HCT116 (cell line): Measurements from ENCODE around the gene KCNAB2. TPM values are rescaled to one million over a fixed set of nuclear protein-coding genes. Genes with fewer than 3 reads are reported as not detected.
"Not testable (repeated sequence)": the region's sequence is repeated elsewhere in the genome, so short reads cannot be mapped to it uniquely, and the experiment has no call there.

Experiments used
- ATAC-seq: fragments of 200-7000 bp; cut with Tn5 transposase; 2 replicates; pipeline ENCODE4 v1.9.1; 2020; ENCODE audit warnings: mild to moderate bottlenecking, moderate library complexity
- BruUV-seq: library from RNA; stranded (reverse); fragments of 400-500 nt; replicated peaks from 2 replicates; lab custom pipeline; 2021; lab: Mats Ljungman, UMichigan
- CTCF ChIA-PET: fragments of 300-600 bp; sonication (Branson Sonifier 250); formaldehyde crosslinking; loops from one replicate; lab custom pipeline; 2021; ENCODE audit warnings: antibody characterized with exemption; lab: Charles Lee
- POLR2A ChIA-PET: fragments of 300-600, 350-600 bp; sonication (Branson Sonifier 250); formaldehyde crosslinking; loops from one replicate; lab custom pipeline; 2021; ENCODE audit warnings: antibody characterized with exemption; lab: Charles Lee
- RAD21 ChIA-PET, 2 experiments: fragments of 300-600 bp; sonication (Branson Sonifier 250); formaldehyde crosslinking; loops; one replicate each; lab custom pipeline; 2023; ENCODE audit warnings: low total read pairs in 2 of 2; ENCODE audit not compliant: uncharacterized antibody in 2 of 2, unreplicated experiment in 2 of 2, low non-redundant PET in 1 of 2; lab: Charles Lee
- DNase-seq: peaks from one replicate; pipeline ENCODE4 v3.0.0-alpha.2; 2010; ENCODE audit warnings: low read depth, low spot score
- H2AFZ ChIP-seq: fragments of 200-600 bp; shearing (Covaris generic), sonication (generic); 2 replicates; pipeline ENCODE4 v1.6.1; 2017; ENCODE audit warnings: low read depth, mixed run types, mixed read lengths, antibody characterized with exemption, low read length; ENCODE audit not compliant: poor library complexity, severe bottlenecking
- H3K27ac ChIP-seq: 2 replicates; pipeline ENCODE4 v1.5.1; 2012; ENCODE audit warnings: low read depth, low read length
- H3K27me3 ChIP-seq: fragments of 200-600 bp; sonication (generic); 2 replicates; pipeline ENCODE4 v1.6.1; 2016; ENCODE audit warnings: mixed run types, low read length, mixed read lengths; ENCODE audit not compliant: insufficient read depth
- H3K36me3 ChIP-seq, 2 experiments: fragments of 200-500 bp in 1 of 2; fragments of 200-600 bp in 1 of 2; sonication (Bioruptor generic) in 1 of 2; sonication (generic) in 1 of 2; 2 replicates each; pipeline versions ENCODE4 v1.5.1 to v1.6.1; 2014 to 2016; ENCODE audit warnings: low read length in 2 of 2, inconsistent platforms in 1 of 2, mixed read lengths in 1 of 2, mixed run types in 1 of 2; ENCODE audit not compliant: insufficient read depth in 2 of 2, control insufficient read depth in 1 of 2
- H3K4me1 ChIP-seq, 2 experiments: fragments of 200-600 bp in 1 of 2; sonication (generic) in 1 of 2; 2 replicates each; pipeline versions ENCODE4 v1.5.1 to v1.6.1; 2012 to 2017; ENCODE audit warnings: low read length in 2 of 2, inconsistent platforms in 1 of 2, mild to moderate bottlenecking in 1 of 2, mixed read lengths in 1 of 2, mixed run types in 1 of 2, moderate library complexity in 1 of 2; ENCODE audit not compliant: insufficient read depth in 2 of 2, control insufficient read depth in 1 of 2
- H3K4me2 ChIP-seq: fragments of 200-600 bp; sonication (generic); 2 replicates; pipeline ENCODE4 v1.6.1; 2017; ENCODE audit warnings: mixed run types, low read length, mixed read lengths
- H3K4me3 ChIP-seq, 2 experiments: fragments of 200-600 bp in 1 of 2; sonication (generic) in 1 of 2; replicated peaks in 1 of 2; 2 replicates each; pipeline ENCODE4 v1.5.1; 2011 to 2016; ENCODE audit warnings: low read length in 2 of 2, control low read depth in 1 of 2, low read depth in 1 of 2, mild to moderate bottlenecking in 1 of 2, mixed read lengths in 1 of 2, mixed run types in 1 of 2
- H3K79me2 ChIP-seq: fragments of 200-600 bp; sonication (generic); 2 replicates; pipeline ENCODE4 v1.6.1; 2017; ENCODE audit warnings: mild to moderate bottlenecking, mixed run types, low read length, moderate library complexity, mixed read lengths; ENCODE audit not compliant: insufficient read depth
- H3K9ac ChIP-seq: fragments of 200-600 bp; sonication (generic); 2 replicates; pipeline ENCODE4 v1.6.1; 2016; ENCODE audit warnings: low read length, mixed read lengths
- H3K9me2 ChIP-seq: fragments of 200-600 bp; sonication (generic), shearing (Covaris generic); 2 replicates; pipeline ENCODE4 v1.6.1; 2017; ENCODE audit warnings: mixed run types, mild to moderate bottlenecking, moderate library complexity; ENCODE audit not compliant: insufficient read depth
- H3K9me3 ChIP-seq, 2 experiments: fragments of 200-500 bp in 1 of 2; fragments of 200-600 bp in 1 of 2; sonication (Bioruptor generic) in 1 of 2; sonication (generic) in 1 of 2; 2 replicates each; pipeline ENCODE4 v1.6.1; 2014 to 2017; ENCODE audit warnings: low read length in 2 of 2, mixed read lengths in 2 of 2, inconsistent platforms in 1 of 2, low read depth in 1 of 2, mild to moderate bottlenecking in 1 of 2, mixed run types in 1 of 2, moderate library complexity in 1 of 2; ENCODE audit not compliant: control insufficient read depth in 1 of 2, insufficient read depth in 1 of 2
- H4K20me1 ChIP-seq: fragments of 200-600 bp; sonication (generic), shearing (Covaris generic); 2 replicates; pipeline ENCODE4 v1.6.1; 2017; ENCODE audit warnings: mixed run types, mild to moderate bottlenecking, moderate library complexity; ENCODE audit not compliant: insufficient read depth
- CEBPB ChIP-seq: IDR thresholded peaks from 2 replicates; pipeline ENCODE4 v1.6.1; 2012; ENCODE audit warnings: low read depth
- CTCF ChIP-seq, 3 experiments: fragments of 200-600 bp in 1 of 3; sonication (generic) in 1 of 3; IDR thresholded peaks in 2 of 3; conservative IDR thresholded peaks in 1 of 3; 2 replicates each; pipeline ENCODE4 v1.5.1; 2012 to 2017; ENCODE audit warnings: low read depth in 2 of 3, low read length in 2 of 3, antibody characterized with exemption in 1 of 3, borderline replicate concordance in 1 of 3, control low read depth in 1 of 3, mild to moderate bottlenecking in 1 of 3, mixed read lengths in 1 of 3, mixed run types in 1 of 3, moderate library complexity in 1 of 3; ENCODE audit not compliant: insufficient read depth in 1 of 3
- EZH2 ChIP-seq: fragments of 200-600 bp; sonication (generic); IDR thresholded peaks from 2 replicates; pipeline ENCODE4 v1.6.1; 2017; ENCODE audit warnings: antibody characterized with exemption, mixed run types
- POLR2AphosphoS5 ChIP-seq: IDR thresholded peaks from 2 replicates; pipeline ENCODE4 v1.6.1; 2011; ENCODE audit warnings: mild to moderate bottlenecking, low read depth, low read length, moderate library complexity
- SP1 ChIP-seq: IDR thresholded peaks from 2 replicates; pipeline ENCODE4 v1.6.1; 2012; ENCODE audit warnings: low read depth
- SRF ChIP-seq: IDR thresholded peaks from 2 replicates; pipeline ENCODE4 v1.6.1; 2012; ENCODE audit warnings: low read depth
- TCF7L2 ChIP-seq: IDR thresholded peaks from 2 replicates; pipeline ENCODE4 v1.7.0; 2011; ENCODE audit warnings: borderline replicate concordance, inconsistent platforms; ENCODE audit not compliant: insufficient read depth, insufficient read length; ENCODE audit errors: extremely low read depth
- YY1 ChIP-seq: IDR thresholded peaks from 2 replicates; pipeline ENCODE4 v1.6.1; 2011; ENCODE audit warnings: low read length, low read depth, moderate library complexity, mild to moderate bottlenecking; ENCODE audit not compliant: insufficient replicate concordance; ENCODE audit errors: extremely low read depth
- ZNF274 ChIP-seq: fragments of 200-500 bp; sonication (Bioruptor generic); IDR thresholded peaks from 2 replicates; pipeline ENCODE4 v1.6.1; 2014; ENCODE audit warnings: mild to moderate bottlenecking, low read depth, low read length, inconsistent platforms
- intact Hi-C: fragments of 100-400 bp; cut with micrococcal nuclease; formaldehyde crosslinking; loops from 2 replicates; pipeline ENCODE4 v1.10.0; 2022
- total RNA-seq: library from RNA; stranded (reverse); gene quantifications from one replicate; pipeline ENCODE4 v1.2.1, GENCODE V29; 2021; ENCODE audit not compliant: unreplicated experiment

Gene KCNAB2
- total RNA-seq, 1 experiment from 2014 or later, result 18.1 TPM

GRCh38 chr1:6062670-6063069, 17.0 kb downstream of the KCNAB2 start:
- RAD21 ChIA-PET, result no interaction called here
- intact Hi-C loops, result no loop called here
- no peaks in the 10 kb centered on the region for H4K20me1 ChIP-seq
- ATAC-seq, result no peak
- H3K27me3 ChIP-seq, result no peaks in the 10 kb centered on the region
- BruUV-seq, result no TSS peak
- H3K79me2 ChIP-seq, result no peaks in the 10 kb centered on the region
- no peaks in the 10 kb centered on the region for H3K36me3 ChIP-seq
- no peak overlapping the region for H3K4me3 ChIP-seq
- no peaks in the 10 kb centered on the region for H3K9me2 ChIP-seq
- H3K4me2 ChIP-seq, result no peak overlapping the region
- no peak overlapping the region for H3K9ac ChIP-seq
- POLR2A ChIA-PET, result no interaction called here
- no peak overlapping the region for H2AFZ ChIP-seq
- H3K4me1 ChIP-seq, result peaks cover 0 to 11% of the 10 kb centered on the region in 2 experiments; a peak in 1 of 4 replicates
- CTCF ChIA-PET, result no interaction called here
- TF ChIP-seq ZNF274, result no peak
- no peak for TF ChIP-seq EZH2
- no peak for TF ChIP-seq SP1
- TF ChIP-seq CTCF (IDR thresholded peaks at IDR 0.05 in 2 of 3, conservative IDR thresholded peaks at IDR 0.05 in 1 of 3; ENCODE audit: borderline replicate concordance in 1 of 3, insufficient read depth in 1 of 3, low read depth in 2 of 3, low read length in 2 of 3), result no peak
- TF ChIP-seq SRF, result no peak
- no peak for TF ChIP-seq CEBPB
- TF ChIP-seq TCF7L2, result no peak
- TF ChIP-seq YY1, result no peak
- TF ChIP-seq POLR2AphosphoS5, result no peak
- TF ChIP-seq, all 23 proteins: peak for 0
- no peak for DNase-seq
- Histone ChIP-seq H3K9me3 (no peaks in the 10 kb centered on the region), H3K27ac (no peak overlapping the region)

GRCh38 chr1:6063532-6064053, 17.9 kb downstream of the KCNAB2 start:
- H3K9me3 ChIP-seq, ATAC-seq, H3K9ac ChIP-seq, H2AFZ ChIP-seq, DNase-seq, H3K4me2 ChIP-seq, H3K4me1 ChIP-seq, POLR2A ChIA-PET, H3K4me3 ChIP-seq, H3K9me2 ChIP-seq, intact Hi-C loops, H3K27ac ChIP-seq, CTCF ChIA-PET, H4K20me1 ChIP-seq, BruUV-seq, H3K36me3 ChIP-seq, H3K79me2 ChIP-seq, RAD21 ChIA-PET, H3K27me3 ChIP-seq: not testable (repeated sequence)
